ENCODE data around the gene IL23R.

The IL23R gene

DNA sequence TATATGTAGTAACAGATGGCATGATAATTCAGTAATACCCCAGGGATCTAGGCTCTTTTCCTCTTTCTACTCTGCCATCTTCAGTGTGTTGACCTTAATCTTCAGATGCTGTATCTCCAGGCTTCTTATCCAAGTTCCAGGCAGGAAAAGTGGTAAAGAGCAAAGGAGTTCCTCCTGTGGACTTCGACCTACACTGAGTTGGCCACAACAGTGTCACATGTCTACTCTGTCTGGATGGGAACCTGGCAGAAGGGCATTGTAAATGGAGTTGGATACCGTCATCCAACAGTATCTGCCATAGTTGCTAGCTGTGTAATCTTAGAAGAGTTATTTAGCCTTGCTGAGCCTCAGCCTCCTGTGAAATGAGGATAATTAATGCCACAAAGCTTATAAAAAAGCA, 21.9 kb downstream of the IL23R start:
- ChIA-PET CTCF (no interaction called here), POLR2A (no interaction called here)
- DNase-seq (ENCODE audit: extremely low spot score), result no peak
- TF ChIP-seq ZNF384 (IDR thresholded peaks at IDR 0.05) (no peak), NFRKB (IDR thresholded peaks at IDR 0.05) (no peak), LEF1 (IDR thresholded peaks at IDR 0.05; ENCODE audit: borderline replicate concordance) (no peak), ARNT (IDR thresholded peaks at IDR 0.05) (no peak), BHLHE40 (IDR thresholded peaks at IDR 0.05; ENCODE audit: borderline replicate concordance) (no peak), L3MBTL2 (conservative IDR thresholded peaks at IDR 0.05) (no peak), SUZ12 (IDR thresholded peaks at IDR 0.05) (no peak)

DNA sequence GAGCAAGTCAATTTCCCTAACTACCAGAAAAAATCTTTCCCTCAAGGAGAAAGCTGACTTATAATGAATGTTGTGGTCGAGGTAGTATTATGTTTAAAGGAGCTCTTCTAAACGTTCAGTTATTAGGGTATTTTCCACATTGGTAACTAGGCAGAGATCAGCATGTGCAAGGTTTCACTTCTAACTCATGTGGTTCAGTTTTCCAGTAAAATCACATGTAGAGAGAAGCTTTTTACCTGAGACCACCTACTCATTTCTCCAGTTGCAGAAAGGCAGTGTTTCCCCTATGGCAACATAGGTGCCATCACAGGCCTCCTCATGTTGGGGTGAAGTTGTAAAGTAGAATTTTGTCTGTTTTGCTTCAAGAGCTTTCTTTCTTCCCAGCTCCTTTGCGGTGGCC, 23.7 kb downstream of the IL23R start:
- ChIA-PET CTCF (interaction anchor here (1.4 kb wide), 1 partner anchor 23 kb away, joined by 7 read pairs; no protein-coding TSS in a partner anchor), POLR2A (interaction anchor here (1.0 kb wide), 1 partner anchor 9 kb away, joined by 3 read pairs; no protein-coding TSS in a partner anchor)
- DNase-seq (ENCODE audit: extremely low spot score), result no peak
- TF ChIP-seq NFRKB (IDR thresholded peaks at IDR 0.05) (no peak), L3MBTL2 (conservative IDR thresholded peaks at IDR 0.05) (no peak), ZNF384 (IDR thresholded peaks at IDR 0.05) (no peak), FOXM1 (IDR thresholded peaks at IDR 0.05; ENCODE audit: borderline replicate concordance) (no peak), HDGF (IDR thresholded peaks at IDR 0.05; ENCODE audit: borderline replicate concordance) (no peak), TARDBP (IDR thresholded peaks at IDR 0.05) (no peak), CTBP1 (IDR thresholded peaks at IDR 0.05; ENCODE audit: borderline replicate concordance) (no peak), BHLHE40 (IDR thresholded peaks at IDR 0.05; ENCODE audit: borderline replicate concordance) (no peak), LEF1 (IDR thresholded peaks at IDR 0.05; ENCODE audit: borderline replicate concordance) (no peak), SP1 (IDR thresholded peaks at IDR 0.05) (no peak), ELF4 (IDR thresholded peaks at IDR 0.05) (no peak), FOXA1 (IDR thresholded peaks at IDR 0.05) (no peak), FOXK2 (IDR thresholded peaks at IDR 0.05) (no peak), SUZ12 (IDR thresholded peaks at IDR 0.05) (no peak), ARNT (IDR thresholded peaks at IDR 0.05) (no peak)
- TF ChIP-seq, protein P1, sequence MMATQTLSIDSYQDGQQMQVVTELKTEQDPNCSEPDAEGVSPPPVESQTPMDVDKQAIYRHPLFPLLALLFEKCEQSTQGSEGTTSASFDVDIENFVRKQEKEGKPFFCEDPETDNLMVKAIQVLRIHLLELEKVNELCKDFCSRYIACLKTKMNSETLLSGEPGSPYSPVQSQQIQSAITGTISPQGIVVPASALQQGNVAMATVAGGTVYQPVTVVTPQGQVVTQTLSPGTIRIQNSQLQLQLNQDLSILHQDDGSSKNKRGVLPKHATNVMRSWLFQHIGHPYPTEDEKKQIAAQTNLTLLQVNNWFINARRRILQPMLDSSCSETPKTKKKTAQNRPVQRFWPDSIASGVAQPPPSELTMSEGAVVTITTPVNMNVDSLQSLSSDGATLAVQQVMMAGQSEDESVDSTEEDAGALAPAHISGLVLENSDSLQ (IDR thresholded peaks at IDR 0.05), result no peak

DNA sequence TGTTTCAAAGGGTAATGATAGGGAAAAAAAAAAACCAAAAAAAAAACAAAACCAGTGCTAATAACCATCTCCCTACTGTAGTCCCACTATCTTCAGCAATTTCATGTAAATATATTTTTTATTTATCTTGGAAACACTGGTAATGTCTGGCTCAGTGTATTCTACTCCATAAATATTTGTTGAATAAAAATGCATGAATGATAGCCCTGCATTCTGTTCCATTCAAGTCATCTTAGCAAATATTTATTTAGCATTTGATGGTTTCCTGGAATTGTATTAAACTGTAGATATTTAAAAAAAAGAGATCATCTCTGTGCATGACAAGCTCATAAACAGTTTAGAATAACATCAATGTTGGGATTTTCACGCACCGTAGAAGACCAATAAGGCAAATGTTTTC, 24.2 kb downstream of the IL23R start:
- DNase-seq (ENCODE audit: extremely low spot score), result no peak
- ChIA-PET POLR2A (interaction anchor here (1.0 kb wide), 1 partner anchor 9 kb away, joined by 3 read pairs; no protein-coding TSS in a partner anchor), CTCF (interaction anchor here (1.4 kb wide), 1 partner anchor 22 kb away, joined by 7 read pairs; no protein-coding TSS in a partner anchor)
- no peak for TF ChIP-seq FOXA1 (IDR thresholded peaks at IDR 0.05)
- TF ChIP-seq LEF1 (IDR thresholded peaks at IDR 0.05; ENCODE audit: borderline replicate concordance), result no peak
- no peak for TF ChIP-seq ELF4 (IDR thresholded peaks at IDR 0.05)
- no peak for TF ChIP-seq ZNF384 (IDR thresholded peaks at IDR 0.05)
- no peak for TF ChIP-seq SUZ12 (IDR thresholded peaks at IDR 0.05)
- TF ChIP-seq L3MBTL2 (conservative IDR thresholded peaks at IDR 0.05), result no peak
- no peak for TF ChIP-seq CTBP1 (IDR thresholded peaks at IDR 0.05; ENCODE audit: borderline replicate concordance)
- no peak for TF ChIP-seq NFRKB (IDR thresholded peaks at IDR 0.05)
- TF ChIP-seq, protein P1 (IDR thresholded peaks at IDR 0.05), result no peak
- TF ChIP-seq FOXM1 (IDR thresholded peaks at IDR 0.05; ENCODE audit: borderline replicate concordance), result no peak
- TF ChIP-seq SP1 (IDR thresholded peaks at IDR 0.05), result no peak
- TF ChIP-seq FOXK2 (IDR thresholded peaks at IDR 0.05), result no peak
- no peak for TF ChIP-seq TARDBP (IDR thresholded peaks at IDR 0.05)
- no peak for TF ChIP-seq BHLHE40 (IDR thresholded peaks at IDR 0.05; ENCODE audit: borderline replicate concordance)
- no peak for TF ChIP-seq HDGF (IDR thresholded peaks at IDR 0.05; ENCODE audit: borderline replicate concordance)

DNA sequence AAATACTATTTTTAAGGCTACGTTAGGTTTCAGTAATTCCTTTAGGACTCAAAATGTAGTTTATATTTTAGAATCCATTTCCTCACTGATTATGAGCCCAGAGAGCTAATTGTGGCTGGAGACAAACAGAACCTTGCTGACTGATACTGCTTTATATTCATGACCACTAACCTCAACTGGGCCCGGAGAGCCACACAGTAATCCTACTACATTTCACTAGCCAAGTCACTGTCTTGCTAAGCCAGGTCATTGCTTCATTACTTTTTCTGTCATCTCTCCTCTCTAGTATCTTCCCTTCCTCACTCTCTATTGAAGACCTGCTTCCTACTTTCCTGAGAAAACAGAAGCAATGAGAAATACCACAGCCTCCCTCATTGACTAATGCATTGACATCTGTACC, 24.7 kb downstream of the IL23R start:
- POLR2A ChIA-PET, result no interaction called here
- TF ChIP-seq, protein P1 (IDR thresholded peaks at IDR 0.05), result no peak
- no peak for TF ChIP-seq ELF4 (IDR thresholded peaks at IDR 0.05)
- no peak for TF ChIP-seq FOXM1 (IDR thresholded peaks at IDR 0.05; ENCODE audit: borderline replicate concordance)
- no peak for TF ChIP-seq LEF1 (IDR thresholded peaks at IDR 0.05; ENCODE audit: borderline replicate concordance)
- no peak for TF ChIP-seq CTBP1 (IDR thresholded peaks at IDR 0.05; ENCODE audit: borderline replicate concordance)
- CTCF ChIA-PET, result interaction anchor here (1.4 kb wide), 1 partner anchor 22 kb away, joined by 7 read pairs; no protein-coding TSS in a partner anchor
- DNase-seq (ENCODE audit: extremely low spot score), result no peak

DNA sequence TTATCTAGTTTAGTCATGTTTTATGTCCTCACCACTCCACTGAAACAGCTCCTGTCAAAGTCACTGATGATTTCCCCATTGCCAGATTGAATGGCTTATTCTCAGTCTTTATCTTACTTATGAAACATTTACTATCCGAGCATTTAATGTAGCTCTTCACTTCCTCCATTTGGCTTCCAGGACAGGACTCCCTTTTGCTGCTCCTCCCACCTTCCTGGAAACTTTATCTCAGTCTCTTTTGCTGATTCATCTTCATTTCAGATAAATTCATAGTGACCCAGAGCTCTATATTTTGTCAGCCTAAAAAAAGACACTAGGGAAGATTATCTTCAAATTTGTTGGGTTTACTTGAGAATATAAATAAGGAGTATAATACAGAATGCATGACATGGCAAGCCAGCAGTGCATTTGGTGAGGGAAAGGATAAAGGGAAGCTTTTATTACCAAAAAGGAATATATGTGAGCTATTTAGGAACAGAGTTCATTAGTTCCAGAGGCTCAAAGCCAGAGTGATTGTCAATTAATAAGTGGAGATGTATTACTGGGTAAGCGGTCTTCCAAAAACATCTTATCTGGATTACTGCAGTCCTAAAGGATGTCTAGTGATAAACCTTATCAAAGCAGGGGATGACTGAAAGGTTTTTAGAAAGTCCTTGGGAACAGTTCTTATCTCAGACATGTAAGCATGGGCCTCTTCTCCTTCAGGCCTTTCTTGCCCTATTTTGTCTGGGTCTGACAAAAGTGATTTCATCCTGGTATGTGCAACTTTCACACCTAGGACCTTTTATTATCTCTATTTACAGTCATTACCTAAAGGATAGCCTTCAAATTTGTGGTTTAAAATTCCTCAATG, 25.6 kb downstream of the IL23R start:
- no peak for DNase-seq (ENCODE audit: extremely low spot score)
- CTCF ChIA-PET, result no interaction called here
- no peak for TF ChIP-seq FOXK2 (IDR thresholded peaks at IDR 0.05)
- no peak for TF ChIP-seq BHLHE40 (IDR thresholded peaks at IDR 0.05; ENCODE audit: borderline replicate concordance)
- TF ChIP-seq CTBP1 (IDR thresholded peaks at IDR 0.05; ENCODE audit: borderline replicate concordance), result no peak
- no peak for TF ChIP-seq ARNT (IDR thresholded peaks at IDR 0.05)
- TF ChIP-seq FOXA1 (IDR thresholded peaks at IDR 0.05), result no peak
- no peak for TF ChIP-seq ZNF384 (IDR thresholded peaks at IDR 0.05)
- TF ChIP-seq L3MBTL2 (conservative IDR thresholded peaks at IDR 0.05), result no peak
- POLR2A ChIA-PET, result no interaction called here

DNA sequence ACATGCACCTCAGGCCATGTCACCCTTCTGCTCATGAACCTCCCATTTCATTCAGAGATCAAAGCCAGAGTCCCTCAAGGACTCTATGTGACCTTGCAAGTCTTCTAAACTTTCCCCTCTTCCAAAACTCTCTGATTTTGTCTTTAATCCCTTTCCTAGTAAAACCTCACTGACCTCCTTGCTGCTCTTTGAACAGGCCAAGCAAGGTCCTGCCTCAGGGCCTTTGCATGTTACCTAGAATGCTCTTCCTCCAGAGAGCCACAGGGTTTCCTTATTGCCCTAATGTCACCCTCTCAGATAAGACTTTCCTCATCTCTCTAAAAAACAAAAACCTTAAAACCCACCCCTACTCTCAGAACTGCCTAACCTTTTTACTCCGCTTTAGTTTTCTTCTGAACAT, 26.6 kb downstream of the IL23R start:
- POLR2A ChIA-PET, result no interaction called here
- CTCF ChIA-PET, result no interaction called here
- no peak for TF ChIP-seq FOXM1 (IDR thresholded peaks at IDR 0.05; ENCODE audit: borderline replicate concordance)
- TF ChIP-seq, protein P1 (IDR thresholded peaks at IDR 0.05), result no peak
- no peak for DNase-seq (ENCODE audit: extremely low spot score)
